B cell (primary cell): ENCODE data around the gene SNTB2. TPM values are rescaled to one million over a fixed set of nuclear protein-coding genes. Genes with fewer than 3 reads are reported as not detected.

ENCODE experiments used
- ATAC-seq: fragments of 200-7000 bp; cut with Tn5 transposase; one replicate; pipeline ENCODE4 v1.10.0; 2021; ENCODE audit warnings: low read depth, mild to moderate bottlenecking, moderate number of reproducible peaks, moderate library complexity
- CTCF ChIA-PET: fragments of 350-600 bp; sonication (Branson Sonifier 250); formaldehyde crosslinking; loops from one replicate; lab custom pipeline; 2021; ENCODE audit warnings: antibody characterized with exemption, inconsistent platforms; lab: Charles Lee
- POLR2A ChIA-PET: fragments of 350-600 bp; sonication (Branson Sonifier 250); formaldehyde crosslinking; loops from one replicate; lab custom pipeline; 2021; ENCODE audit warnings: antibody characterized with exemption; lab: Charles Lee
- DNase-seq: peaks from one replicate; pipeline ENCODE4 v3.0.0; 2013
- H2AFZ ChIP-seq: 2 replicates; pipeline ENCODE4 v1.6.1; 2012; ENCODE audit warnings: mild to moderate bottlenecking, low read depth, low read length; ENCODE audit not compliant: insufficient read depth, poor library complexity, severe bottlenecking
- H3K27ac ChIP-seq, 2 donors: 1 replicate in 1 of 2; 2 replicates in 1 of 2; pipeline ENCODE4 v1.5.1; 2012 to 2013; ENCODE audit warnings: low read length in 2 of 2, mild to moderate bottlenecking in 2 of 2, moderate library complexity in 1 of 2
- H3K27me3 ChIP-seq, 4 experiments: fragments of 200-600 bp in 1 of 4; sonication (generic) in 1 of 4; replicated peaks in 1 of 4; 1 replicate in 2 of 4; 2 replicates in 2 of 4; pipeline versions ENCODE4 v1.6.1 to v1.7.0; 2013 to 2016; ENCODE audit warnings: low read length in 3 of 4, mild to moderate bottlenecking in 2 of 4, mixed read lengths in 1 of 4, moderate library complexity in 1 of 4; ENCODE audit not compliant: insufficient read depth in 4 of 4, control insufficient read depth in 3 of 4; ENCODE audit errors: control extremely low read depth in 1 of 4
- H3K36me3 ChIP-seq, 2 experiments: replicated peaks in 1 of 2; 1 replicate in 1 of 2; 2 replicates in 1 of 2; pipeline versions ENCODE4 v1.6.1 to v1.7.1; 2013; ENCODE audit warnings: low read length in 1 of 2; ENCODE audit not compliant: insufficient read depth in 2 of 2, control insufficient read depth in 1 of 2; ENCODE audit errors: control extremely low read depth in 1 of 2, extremely low read depth in 1 of 2
- H3K4me1 ChIP-seq, 2 donors: fragments of 200-600 bp in 1 of 2; sonication (generic) in 1 of 2; 1 replicate in 1 of 2; 2 replicates in 1 of 2; pipeline versions ENCODE4 v1.5.1 to v1.6.1; 2013 to 2017; ENCODE audit warnings: low read length in 2 of 2; ENCODE audit not compliant: control insufficient read depth in 2 of 2, insufficient read depth in 2 of 2
- H3K4me2 ChIP-seq: replicated peaks from 2 replicates; pipeline ENCODE3; 2012; ENCODE audit warnings: mild to moderate bottlenecking, low read depth, low read length; ENCODE audit not compliant: poor library complexity, severe bottlenecking
- H3K4me3 ChIP-seq, 5 experiments: fragments of 200-600 bp in 1 of 5; sonication (generic) in 1 of 5; 1 replicate in 3 of 5; 2 replicates in 2 of 5; pipeline versions ENCODE4 v1.5.1 to v1.7.0; 2011 to 2016; ENCODE audit warnings: low read length in 4 of 5, mild to moderate bottlenecking in 4 of 5, low read depth in 2 of 5, control low read depth in 1 of 5, moderate library complexity in 1 of 5; ENCODE audit not compliant: insufficient read depth in 1 of 5; ENCODE audit errors: control extremely low read depth in 1 of 5, extremely low read depth in 1 of 5
- H3K79me2 ChIP-seq: fragments of 200-600 bp; sonication (generic); one replicate; pipeline ENCODE4 v1.6.0; 2016; ENCODE audit warnings: low read length; ENCODE audit not compliant: control insufficient read depth, insufficient read depth
- H3K9ac ChIP-seq: fragments of 200-600 bp; sonication (generic); 2 replicates; pipeline ENCODE4 v1.6.1; 2017; ENCODE audit warnings: mild to moderate bottlenecking, low read length, moderate library complexity
- H3K9me3 ChIP-seq, 3 donors: one replicate each; pipeline versions ENCODE4 v1.6.1 to v1.7.1; 2013; ENCODE audit warnings: low read length in 2 of 3; ENCODE audit not compliant: control insufficient read depth in 2 of 3, insufficient read depth in 1 of 3; ENCODE audit errors: control extremely low read depth in 1 of 3
- H4K20me1 ChIP-seq: 2 replicates; pipeline ENCODE4 v1.6.0; 2012; ENCODE audit warnings: mild to moderate bottlenecking, low read length; ENCODE audit not compliant: insufficient read depth, control insufficient read depth, poor library complexity, severe bottlenecking
- H3K27ac Mint-ChIP-seq: one replicate; pipeline ENCODE4 v1.8.0; 2021; ENCODE audit warnings: mixed read lengths
- H3K27me3 Mint-ChIP-seq: one replicate; pipeline ENCODE4 v1.8.0; 2021; ENCODE audit warnings: mixed read lengths
- H3K4me1 Mint-ChIP-seq: one replicate; pipeline ENCODE4 v1.8.0; 2021; ENCODE audit warnings: mixed read lengths
- H3K4me3 Mint-ChIP-seq: one replicate; pipeline ENCODE4 v1.8.0; 2021; ENCODE audit warnings: mixed read lengths
- H3K9me3 Mint-ChIP-seq: one replicate; pipeline ENCODE4 v1.8.0; 2022; ENCODE audit warnings: mixed read lengths; ENCODE audit not compliant: insufficient read depth
- CTCF ChIP-seq: fragments of 200-600 bp; IDR thresholded peaks from one replicate; pipeline ENCODE4 v1.8.0; 2022; ENCODE audit warnings: antibody characterized with exemption, mild to moderate bottlenecking
- EZH2 ChIP-seq: IDR thresholded peaks from 2 replicates; pipeline ENCODE4 v1.6.1; 2012; ENCODE audit warnings: borderline replicate concordance, low read depth, mild to moderate bottlenecking, moderate library complexity, low read length; ENCODE audit not compliant: insufficient read depth, poor library complexity, severe bottlenecking
- WGBS: methylation state at CpG from one replicate; pipeline ENCODE4 v1.1.5; 2013; ENCODE audit warnings: missing lambda C conversion rate; ENCODE audit not compliant: insufficient coverage; 5-methylcytosine and 5-hydroxymethylcytosine counted together
- intact Hi-C: fragments of 100-400 bp; cut with micrococcal nuclease; formaldehyde crosslinking; loops from one replicate; pipeline ENCODE4 v1.10.0; 2022
- polyA plus RNA-seq: library from polyadenylated mRNA; depleted of rRNA; stranded (reverse); fragments of >200 nt; gene quantifications from 2 replicates; pipeline ENCODE4 v1.2.3, GENCODE V29; 2012
- total RNA-seq, 2 donors: library from RNA; stranded (reverse); fragments of 120-200 nt in 1 of 2; gene quantifications; 1 replicate in 1 of 2; 2 replicates in 1 of 2; pipeline versions ENCODE4 v1.2.3 to v1.2.4, GENCODE V29; 2013 to 2022

The SNTB2 gene
- total and polyA plus RNA-seq, 2 donors (not counting 1 experiment from before 2014, with no cell fraction given) = 3.8 to 16.2 TPM

DNA sequence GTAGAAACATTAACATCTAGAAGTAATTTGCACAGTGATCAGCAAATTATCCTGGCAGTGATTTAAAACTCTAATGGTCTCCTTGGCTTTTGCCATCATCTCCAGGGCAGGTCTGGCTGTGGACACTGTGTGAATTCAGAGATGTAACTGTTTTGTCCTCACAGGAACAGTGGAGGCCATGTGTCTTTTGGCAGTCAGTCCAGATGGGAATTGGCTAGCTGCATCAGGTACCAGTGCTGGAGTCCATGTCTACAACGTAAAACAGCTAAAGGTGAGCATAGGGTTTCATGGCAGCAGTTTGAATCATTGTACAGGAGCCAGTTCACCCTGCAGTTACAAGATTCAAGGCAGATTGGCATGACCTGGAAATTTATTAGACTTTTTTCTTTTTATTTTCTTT lies 26.8 kb upstream of the SNTB2 start:
- CTCF ChIA-PET = interaction anchor here (5.3 kb wide), 1 partner anchor 126 kb away, joined by 26 read pairs; no protein-coding TSS in a partner anchor
- intact Hi-C loops = no loop called here
- Histone ChIP-seq H4K20me1 (no peaks in the 10 kb centered on the region), H3K4me1 (no peaks in the 10 kb centered on the region), H3K4me3 (no peak overlapping the region), H3K9ac (no peak overlapping the region), H3K9me3 (no peaks in the 10 kb centered on the region), H2AFZ (no peak overlapping the region), H3K36me3 (peaks cover 0 to 66% of the 10 kb centered on the region in 2 experiments), H3K79me2 (no peaks in the 10 kb centered on the region), H3K27me3 (no peaks in the 10 kb centered on the region), H3K4me2 (no peak overlapping the region), H3K27ac (no peak overlapping the region)
- WGBS = 100% methylated on average over 1 of the region's 1 CpG
- TF ChIP-seq CTCF = no peak
- TF ChIP-seq EZH2 = no peak
- DNase-seq (no peak), ATAC-seq (no peak)
- H3K9me3 Mint-ChIP-seq = no peaks in the 10 kb centered on the region
- H3K27me3 Mint-ChIP-seq = no peaks in the 10 kb centered on the region
- no peak overlapping the region for H3K27ac Mint-ChIP-seq
- no peak overlapping the region for H3K4me3 Mint-ChIP-seq
- no peaks in the 10 kb centered on the region for H3K4me1 Mint-ChIP-seq
- POLR2A ChIA-PET = no interaction called here

DNA sequence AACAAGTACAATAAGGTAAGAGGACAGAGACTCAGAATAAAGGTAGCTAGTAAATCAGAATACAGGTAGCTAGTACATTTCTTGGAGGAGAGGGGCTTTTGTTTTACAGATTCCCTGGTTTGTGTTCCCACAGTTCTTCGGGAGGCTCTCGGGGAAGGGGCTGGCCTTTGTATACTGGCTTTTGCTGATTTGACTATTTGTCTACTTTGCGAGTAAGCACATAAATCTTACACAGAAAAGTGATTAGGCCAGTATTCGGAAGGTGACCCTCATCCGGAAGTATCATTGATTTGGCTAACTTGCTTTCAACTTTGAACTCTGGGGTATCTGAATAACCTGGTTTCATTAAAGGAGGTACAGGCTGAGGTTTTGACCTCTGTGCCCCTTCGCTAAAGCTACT lies 21.4 kb upstream of the SNTB2 start:
- ChIA-PET POLR2A (no interaction called here), CTCF (interaction anchor here (0.7 to 1.8 kb wide), 2 partner anchors 13 to 56 kb away, joined by 3 to 4 read pairs; no protein-coding TSS in a partner anchor)
- TF ChIP-seq CTCF (no peak), EZH2 (no peak)
- Histone ChIP-seq H4K20me1 (no peaks in the 10 kb centered on the region), H3K79me2 (no peaks in the 10 kb centered on the region), H3K27me3 (no peaks in the 10 kb centered on the region), H3K4me2 (no peak overlapping the region), H3K27ac (no peak overlapping the region), H3K9ac (no peak overlapping the region), H2AFZ (no peak overlapping the region), H3K4me1 (no peaks in the 10 kb centered on the region), H3K4me3 (no peak overlapping the region), H3K36me3 (peaks cover 3 to 52% of the 10 kb centered on the region in 2 experiments), H3K9me3 (no peaks in the 10 kb centered on the region)
- DNase-seq = no peak
- Mint-ChIP-seq H3K27me3 (no peaks in the 10 kb centered on the region), H3K4me1 (peaks cover 6% of the 10 kb centered on the region), H3K4me3 (no peak overlapping the region), H3K27ac (no peak overlapping the region), H3K9me3 (no peaks in the 10 kb centered on the region)
- intact Hi-C loops = no loop called here
- WGBS = 100% methylated on average over 5 of the region's 6 CpGs
- no peak for ATAC-seq
